GM23338 (cell line): ENCODE measurements around the gene AGR2.

Experiments
- CTCF ChIP-seq, 2 experiments: fragments of 200-600 bp in 1 of 2; sonication (generic) in 1 of 2; conservative IDR thresholded peaks; 2 replicates each; pipeline versions ENCODE4 v1.5.1 to v1.6.1; 2016 to 2017; ENCODE audit warnings: antibody characterized with exemption in 2 of 2, low read depth in 2 of 2, mild to moderate bottlenecking in 2 of 2, moderate library complexity in 1 of 2
- ETS1 ChIP-seq: IDR thresholded peaks from 2 replicates; pipeline ENCODE4 v1.6.1; 2016; ENCODE audit warnings: antibody characterized with exemption
- EZH2 ChIP-seq: fragments of 200-600 bp; sonication (generic); IDR thresholded peaks from one replicate; pipeline ENCODE4 v1.8.0; 2017; ENCODE audit warnings: antibody characterized with exemption, mild to moderate bottlenecking, low read depth; ENCODE audit not compliant: unreplicated experiment
- EZH2phosphoT487 ChIP-seq: fragments of 200-600 bp; sonication (generic); IDR thresholded peaks from one replicate; pipeline ENCODE4 v1.8.1; 2018; ENCODE audit warnings: antibody characterized with exemption; ENCODE audit not compliant: unreplicated experiment
- POLR2AphosphoS5 ChIP-seq: IDR thresholded peaks from 2 replicates; pipeline ENCODE4 v1.6.1; 2016; ENCODE audit warnings: antibody characterized with exemption, low read depth
- REST ChIP-seq: IDR thresholded peaks from one replicate; pipeline ENCODE4 v1.6.1; 2018; ENCODE audit warnings: antibody characterized with exemption; ENCODE audit not compliant: unreplicated experiment

- TF ChIP-seq CTCF (conservative IDR thresholded peaks at IDR 0.05; ENCODE audit: low read depth in 2 of 2) (no peak), REST (no peak), EZH2 (no peak), EZH2phosphoT487 (no peak), ETS1 (no peak), POLR2AphosphoS5 (no peak)
Observed at GRCh38 chr7:16836481-16836880, 31.7 kb upstream of the AGR2 start.
